ENCODE data around the gene IL10RB. TPM values are rescaled to one million over a fixed set of nuclear protein-coding genes. Genes with fewer than 3 reads are reported as not detected.

The IL10RB gene
- polyA plus RNA-seq, 2 of the 4 experiments (the other 2 are of a cell fraction) = 17.0 to 31.9 TPM

- 91% methylated on average over 6 of the region's 6 CpGs for WGBS (ENCODE audit: missing lambda C conversion rate)
- no peak overlapping the region for H3K4me3 ChIP-seq
- POLR2A ChIA-PET = no interaction called here
- no peaks in the 10 kb centered on the region for H3K9me3 ChIP-seq
- no peak for FAIRE-seq
- CTCF ChIA-PET = interaction anchor here (1.1 to 1.9 kb wide), 2 partner anchors 13 to 73 kb away, joined by 3 to 5 read pairs; no protein-coding TSS in a partner anchor
- no peak for DNase-seq (ENCODE audit: low read depth in 1 of 2, low spot score in 1 of 2)
- no peak overlapping the region for H3K27ac ChIP-seq
- H3K4me2 ChIP-seq = no peak overlapping the region
- peaks cover 16% of the 10 kb centered on the region; the same call in 2 of the 3 replicates for H3K4me1 ChIP-seq
- TF ChIP-seq PHF8 (IDR thresholded peaks at IDR 0.05; ENCODE audit: borderline replicate concordance, low read depth) (no peak), MYC (IDR thresholded peaks at IDR 0.05; ENCODE audit: borderline replicate concordance, low read length) (no peak), RARB (CRISPR knock-in tag; IDR thresholded peaks at IDR 0.05) (no peak), CHD2 (IDR thresholded peaks at IDR 0.05; ENCODE audit: low read length, partially characterized antibody) (no peak), JUNB (IDR thresholded peaks at IDR 0.05) (no peak), RFX5 (IDR thresholded peaks at IDR 0.05) (no peak), TFCP2L1 (CRISPR knock-in tag; IDR thresholded peaks at IDR 0.05) (no peak), BHLHE40 (IDR thresholded peaks at IDR 0.05; ENCODE audit: low read depth, low read length) (no peak), RNF2 (IDR thresholded peaks at IDR 0.05; ENCODE audit: borderline replicate concordance, low read depth) (no peak), CTCF (IDR thresholded peaks at IDR 0.05) (no peak), EHF (CRISPR knock-in tag; IDR thresholded peaks at IDR 0.05) (no peak), RCOR1 (IDR thresholded peaks at IDR 0.05; ENCODE audit: low read depth, low read length) (no peak), TP53 (CRISPR knock-in tag; IDR thresholded peaks at IDR 0.05) (no peak), KDM1A (IDR thresholded peaks at IDR 0.05; ENCODE audit: low read depth) (no peak), ATOH8 (CRISPR knock-in tag; IDR thresholded peaks at IDR 0.05; ENCODE audit: low read depth) (no peak), BCL3 (IDR thresholded peaks at IDR 0.05) (no peak), ESRRA (IDR thresholded peaks at IDR 0.05; ENCODE audit: borderline replicate concordance, low read length) (no peak), ZC3H11A (IDR thresholded peaks at IDR 0.05) (no peak)
- ATAC-seq = no peak
Measured at GRCh38 chr21:33273044-33273443, 6.9 kb downstream of the IL10RB start.

- FAIRE-seq (no peak), ATAC-seq (no peak), DNase-seq (ENCODE audit: low read depth in 1 of 2, low spot score in 1 of 2) (no peak)
- no peak for TF ChIP-seq ZNF302 (CRISPR knock-in tag; IDR thresholded peaks at IDR 0.05)
- no peak for TF ChIP-seq ATOH8 (CRISPR knock-in tag; IDR thresholded peaks at IDR 0.05; ENCODE audit: low read depth)
- no peak for TF ChIP-seq EHF (CRISPR knock-in tag; IDR thresholded peaks at IDR 0.05)
- Histone ChIP-seq H3K4me3 (no peak overlapping the region), H3K9me3 (0 out of 3 replicates have a peak, but pooled peaks cover 4% of the 10 kb centered on the region), H3K4me1 (no peaks in the 10 kb centered on the region), H3K27ac (no peak overlapping the region), H3K4me2 (no peak overlapping the region)
- WGBS (ENCODE audit: missing lambda C conversion rate) = 94% methylated on average over 2 of the region's 2 CpGs
- ChIA-PET POLR2A (no interaction called here), CTCF (interaction anchor here (0.5 to 1.6 kb wide), 2 partner anchors 11 to 62 kb away, joined by 3 to 6 read pairs; no protein-coding TSS in a partner anchor)
Measured at GRCh38 chr21:33278721-33279120, 12.6 kb downstream of the IL10RB start.

All from A549 (cell line).